HG03064 (cell line): Measurements from ENCODE around the gene SNTN.
"Not testable (repeated sequence)": the region's sequence is repeated elsewhere in the genome, so short reads cannot be mapped to it uniquely, and the experiment has no call there.

ENCODE experiments used
- ATAC-seq: cut with Tn5 transposase; IDR thresholded peaks from one replicate; pipeline ENCODE4 v1.9.1; 2021; ENCODE audit warnings: low read depth; ENCODE audit not compliant: unreplicated experiment

Gene SNTN

GRCh38 chr3:63652066-63652725 lies at the start of gene SNTN:
Gene SNTN (plus strand): TSS chr3:63652675. CDS start chr3:63652688, 13 bp downstream.
- ATAC-seq: no peak

DNA sequence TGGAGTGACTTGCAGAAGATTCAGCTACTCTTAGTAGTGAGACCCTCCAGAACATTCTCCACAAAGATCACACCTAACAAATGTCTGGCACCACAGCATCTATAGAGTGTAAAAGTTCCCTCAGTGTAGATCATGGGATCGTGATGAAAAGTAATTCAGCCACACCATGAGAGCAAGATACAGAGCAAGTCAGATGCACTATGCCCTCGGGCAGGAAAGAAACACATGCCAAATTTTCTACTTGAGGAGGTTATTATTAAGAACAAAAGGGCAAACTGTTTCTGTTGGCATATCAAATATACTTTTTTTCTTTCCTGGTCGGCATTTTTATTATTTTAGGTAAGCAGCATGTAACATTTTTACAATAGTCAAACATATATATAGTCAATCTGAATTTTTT lies 44.8 kb upstream of the SNTN start:
- ATAC-seq: no peak

DNA sequence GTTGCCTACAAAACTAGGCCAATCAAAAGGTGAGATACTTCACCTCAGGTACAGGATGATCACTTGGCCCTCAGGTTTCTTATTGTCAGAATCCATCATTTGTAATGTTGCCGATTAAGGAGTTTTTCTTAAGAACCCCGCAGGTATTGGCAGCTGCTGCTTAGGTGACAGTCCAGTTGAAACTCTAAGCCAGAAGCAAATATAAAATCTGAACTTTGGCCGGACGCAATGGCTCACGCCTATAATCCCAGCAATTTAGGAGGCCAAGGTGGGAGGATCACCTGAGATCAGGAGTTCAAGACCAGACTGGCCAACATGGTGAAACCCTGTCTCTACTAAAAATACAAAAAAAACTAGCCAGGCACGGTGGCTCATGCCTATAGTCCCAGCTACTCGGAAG lies 43.1 kb upstream of the SNTN start:
- ATAC-seq: no peak

- no peak for ATAC-seq
These were observed 42.6 kb upstream of the SNTN start for GRCh38 chr3:63609834-63610233.

DNA sequence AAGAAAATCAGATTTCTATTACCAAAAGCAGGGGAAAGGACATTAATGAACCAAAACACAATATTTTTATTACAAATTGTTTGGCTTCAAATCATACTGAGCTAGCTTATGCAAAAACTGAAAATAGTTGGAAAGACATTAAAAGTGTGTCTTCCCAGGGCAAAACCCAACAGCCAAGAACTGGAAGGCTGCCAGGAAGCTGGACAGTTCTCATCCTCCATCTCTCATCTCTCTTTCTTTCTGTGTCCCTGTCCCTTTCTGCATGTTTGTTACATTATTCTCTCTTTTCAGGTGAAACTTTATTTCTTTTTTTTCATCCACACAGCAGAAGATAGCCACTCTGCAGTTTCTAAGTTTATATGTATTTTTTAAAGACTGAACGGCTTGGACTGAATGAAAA lies 41.1 kb upstream of the SNTN start:
- no peak for ATAC-seq

- ATAC-seq: no peak
These were observed 38.9 kb upstream of the SNTN start for GRCh38 chr3:63613561-63613960.

- ATAC-seq: no peak
These were observed 35.1 kb upstream of the SNTN start for GRCh38 chr3:63617391-63617790.

DNA sequence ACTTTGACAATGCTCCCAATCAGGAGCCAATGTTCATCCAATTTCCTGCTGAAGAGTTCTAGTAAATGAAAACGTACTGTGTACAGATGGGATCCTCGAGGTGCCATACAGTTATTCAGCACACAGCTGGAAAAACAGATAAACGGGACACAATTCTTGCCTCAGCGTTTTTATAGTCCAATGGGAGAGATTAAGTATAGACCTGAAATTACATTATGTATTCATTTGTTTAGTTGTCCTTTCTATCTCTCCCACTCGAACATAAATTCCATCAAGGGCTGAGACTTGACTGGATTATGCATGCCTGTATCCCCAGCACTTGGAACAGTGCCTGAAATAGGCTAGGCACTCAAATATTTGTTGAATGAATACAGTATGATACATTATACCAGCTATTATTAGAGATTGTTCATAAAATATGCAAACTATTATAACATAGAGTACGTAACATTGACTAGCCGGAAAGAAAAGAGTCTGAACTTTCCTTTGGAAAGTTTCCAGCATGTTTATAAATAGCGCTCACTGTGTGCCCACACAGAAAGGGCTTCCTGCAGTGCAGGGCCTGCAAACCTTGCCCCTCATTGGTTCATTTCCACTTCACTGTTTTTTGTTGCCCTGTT lies 27.4 kb upstream of the SNTN start:
- no peak for ATAC-seq

DNA sequence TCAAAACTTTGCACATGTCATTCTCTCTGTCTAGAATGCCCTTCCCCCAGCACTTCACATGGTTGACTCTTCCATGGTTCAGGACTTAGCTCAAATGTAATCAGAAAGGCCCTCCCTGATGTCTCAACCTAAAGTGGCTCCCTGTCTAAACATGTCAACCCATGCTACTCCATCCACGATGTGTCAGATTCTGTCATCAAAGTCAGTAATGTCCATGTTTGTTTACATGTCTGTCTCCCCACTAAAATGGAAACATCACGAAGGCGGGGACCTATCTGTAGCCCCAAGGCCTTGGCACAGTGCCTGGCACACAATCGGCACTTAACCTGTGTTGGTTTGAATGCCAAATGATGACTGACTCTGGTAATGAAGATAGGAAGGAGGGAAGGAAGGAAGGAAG lies 20.8 kb upstream of the SNTN start:
- ATAC-seq: no peak

- no peak for ATAC-seq
These were observed 17.3 kb upstream of the SNTN start for GRCh38 chr3:63635186-63635585.

DNA sequence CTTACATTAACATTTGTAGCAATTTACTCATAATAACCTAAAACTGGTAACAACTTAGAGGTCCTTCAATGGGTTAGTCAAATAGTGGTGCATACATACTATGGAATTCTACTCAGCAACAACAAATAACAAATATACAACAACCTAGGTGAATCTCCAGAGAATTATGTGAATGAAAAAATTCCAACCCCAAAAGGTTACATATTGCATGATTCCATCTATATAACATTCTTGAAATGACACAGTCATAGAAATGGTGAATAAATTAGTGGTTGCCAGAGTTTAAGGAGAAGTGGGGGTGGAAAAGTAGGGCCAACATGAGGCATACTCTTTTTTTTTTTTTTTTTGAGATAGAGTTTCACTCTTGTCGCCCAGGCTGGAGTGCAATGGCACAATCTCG lies 12.7 kb upstream of the SNTN start:
- no peak for ATAC-seq

DNA sequence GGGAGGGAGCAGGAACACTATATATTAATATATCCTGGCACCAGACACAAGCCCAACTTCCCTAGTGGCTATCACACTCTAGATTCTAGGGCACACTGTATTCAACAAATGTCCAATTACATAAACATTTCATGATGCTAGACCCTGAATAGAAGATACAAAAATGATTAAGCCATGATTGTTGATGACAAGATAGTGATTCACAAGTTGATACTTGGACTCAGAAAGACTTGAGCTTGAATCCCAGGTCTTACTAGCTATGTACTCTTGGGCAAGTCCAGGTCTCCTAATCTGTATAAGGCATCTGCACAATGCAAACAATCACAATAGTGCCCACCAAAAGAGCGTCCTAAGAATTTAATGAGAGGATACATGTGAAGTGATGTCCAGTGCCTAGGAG lies 10.0 kb upstream of the SNTN start:
- no peak for ATAC-seq

DNA sequence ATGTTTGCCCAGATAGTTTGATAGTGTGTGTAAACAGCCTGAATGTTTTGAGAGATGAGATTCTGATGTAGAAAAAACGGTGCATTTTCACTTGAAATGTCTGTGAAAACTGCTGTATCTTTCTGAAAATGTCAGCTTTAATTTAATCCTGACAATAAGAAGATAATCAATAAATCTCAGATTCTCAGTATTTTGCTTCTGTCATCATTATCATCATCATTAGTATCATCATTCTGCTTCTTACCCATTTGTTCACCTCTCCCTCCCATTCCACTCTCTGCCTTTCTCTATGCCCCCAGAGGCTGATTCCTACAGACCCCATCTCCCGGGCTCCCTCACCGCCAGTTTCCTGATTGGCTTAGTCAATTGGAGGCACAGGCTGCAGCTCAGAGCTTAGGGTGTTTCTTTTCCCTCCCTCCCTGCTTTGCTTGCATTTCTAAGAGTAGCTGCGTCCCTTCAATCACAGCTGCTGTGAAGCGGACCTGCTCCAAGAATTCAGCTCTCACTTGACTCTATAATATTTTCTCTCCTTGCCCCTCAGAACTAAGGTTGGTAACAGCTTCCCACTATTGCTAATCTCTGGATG lies 8.2 kb upstream of the SNTN start:
- ATAC-seq: no peak

DNA sequence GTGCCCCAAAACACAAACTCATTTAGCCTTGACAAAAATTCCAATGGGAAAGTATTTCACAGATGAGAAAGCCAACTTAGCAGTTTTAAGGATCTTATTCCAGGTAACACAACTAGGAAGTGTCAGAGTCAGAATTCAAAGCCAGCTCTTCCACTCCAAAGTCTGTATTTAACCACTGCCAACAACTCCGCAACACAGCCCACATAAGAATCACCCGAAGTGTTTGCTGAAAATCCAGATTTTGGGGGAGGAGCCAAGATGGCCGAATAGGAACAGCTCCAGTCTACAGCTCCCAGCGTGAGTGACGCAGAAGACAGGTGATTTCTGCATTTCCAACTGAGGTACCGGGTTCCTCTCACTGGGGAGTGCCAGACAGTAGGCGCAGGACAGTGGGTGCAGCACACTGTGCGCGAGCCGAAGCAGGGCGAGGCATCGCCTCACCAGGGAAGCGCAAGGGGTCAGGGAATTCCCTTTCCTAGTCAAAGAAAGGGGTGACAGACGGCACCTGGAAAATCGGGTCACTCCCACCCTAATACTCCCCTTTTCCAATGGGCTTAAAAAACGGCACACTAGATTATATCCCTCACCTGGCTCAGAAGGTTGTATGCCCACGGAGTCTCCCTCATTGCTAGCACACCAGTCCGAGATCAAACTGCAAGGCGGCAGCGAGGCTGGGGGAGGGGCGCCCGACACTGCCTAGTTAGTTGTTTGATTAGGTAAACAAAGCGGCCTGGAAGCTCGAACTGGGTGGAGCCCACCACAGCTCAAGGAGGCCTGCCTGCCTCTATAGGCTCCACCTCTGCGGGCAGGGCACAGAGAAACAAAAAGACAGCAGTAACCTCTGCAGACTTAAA lies 7.3 kb upstream of the SNTN start:
- not testable (repeated sequence) for ATAC-seq

DNA sequence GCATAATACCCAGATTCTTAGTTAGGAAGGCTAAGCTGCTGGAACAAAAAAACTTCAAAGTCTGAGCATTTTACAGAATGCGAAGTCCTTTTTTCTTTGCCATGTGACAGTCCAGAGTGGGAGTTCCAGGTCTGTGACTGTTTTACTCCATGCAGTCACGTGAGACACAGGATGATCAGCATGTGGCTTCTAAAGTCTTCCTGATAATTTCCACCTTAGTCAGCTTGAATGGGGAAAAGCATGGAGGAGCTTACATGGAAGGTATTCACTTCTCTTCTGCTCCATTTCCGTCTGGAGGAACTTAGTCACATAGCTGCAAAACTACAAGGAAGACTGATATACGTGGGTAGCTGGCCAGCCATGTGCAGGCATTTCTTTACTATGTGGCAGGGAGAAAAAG lies 1.7 kb downstream of the SNTN start:
- ATAC-seq: no peak

GRCh38 chr3:63654931-63655330 lies 2.5 kb downstream of the SNTN start:
- no peak for ATAC-seq

DNA sequence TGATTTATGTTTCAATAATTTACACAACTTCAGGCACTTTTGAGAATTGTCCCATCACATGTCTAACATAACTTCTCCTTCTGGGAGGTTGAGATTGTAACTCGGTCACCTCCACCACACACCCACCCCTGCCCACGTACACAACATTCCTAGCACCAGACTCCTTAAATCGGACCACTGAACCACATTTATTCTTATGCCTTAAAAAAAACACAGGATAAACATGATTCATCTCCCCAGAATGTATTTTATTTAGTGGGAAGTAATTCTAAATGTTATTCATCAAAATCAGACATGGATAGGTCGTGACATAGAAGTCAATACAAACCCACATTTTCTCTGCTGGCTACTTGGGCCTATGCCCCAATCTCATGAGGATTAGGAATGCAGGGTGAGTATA lies 3.0 kb downstream of the SNTN start:
- no peak for ATAC-seq

GRCh38 chr3:63656786-63657185 lies 4.3 kb downstream of the SNTN start:
- ATAC-seq: no peak

DNA sequence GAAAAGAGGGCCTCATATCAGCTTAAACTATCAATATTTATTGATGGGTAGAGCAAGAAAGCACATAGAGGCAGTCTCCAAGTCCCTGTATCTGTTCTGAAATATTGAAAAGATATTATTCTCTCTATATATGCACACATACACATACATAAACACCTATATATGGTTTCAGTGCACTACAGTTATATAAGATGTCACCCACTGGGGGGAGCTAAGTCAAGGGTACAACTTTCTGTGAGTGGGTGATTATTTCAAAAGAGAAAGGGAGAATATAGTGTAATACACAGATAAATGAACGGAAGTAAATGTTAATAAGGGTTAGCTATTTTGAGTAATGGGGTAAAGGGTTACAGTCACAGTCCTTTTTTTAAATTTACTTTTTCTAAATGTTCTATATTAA lies 8.8 kb downstream of the SNTN start:
- no peak for ATAC-seq

GRCh38 chr3:63662011-63662410 lies 9.5 kb downstream of the SNTN start:
- ATAC-seq: no peak

GRCh38 chr3:63662500-63662899 lies 10.0 kb downstream of the SNTN start:
- ATAC-seq: no peak
